Common myeloid progenitor, CD34-positive (primary cell): ENCODE measurements around the gene ADAM19.

Experiments
- CTCF ChIA-PET: fragments of 350-600 bp; sonication (Branson Sonifier 250); formaldehyde crosslinking; loops from one replicate; lab custom pipeline; 2021; ENCODE audit warnings: antibody characterized with exemption; lab: Charles Lee
- POLR2A ChIA-PET: fragments of 350-600 bp; sonication (Branson Sonifier 250); formaldehyde crosslinking; loops from one replicate; lab custom pipeline; 2021; ENCODE audit warnings: antibody characterized with exemption; lab: Charles Lee
- DNase-seq, 3 donors: peaks; one replicate each; pipeline versions ENCODE4 v3.0.0 to v3.0.0-alpha.2; 2013
- H3K27ac ChIP-seq, 2 experiments: 1 replicate in 1 of 2; 2 replicates in 1 of 2; pipeline ENCODE4 v1.7.0; 2013; ENCODE audit warnings: inconsistent platforms in 2 of 2, low read length in 2 of 2, mild to moderate bottlenecking in 2 of 2, low read depth in 1 of 2, moderate library complexity in 1 of 2; ENCODE audit not compliant: severe bottlenecking in 2 of 2, insufficient read depth in 1 of 2, poor library complexity in 1 of 2
- H3K27me3 ChIP-seq, 5 experiments: replicated peaks in 2 of 5; 1 replicate in 3 of 5; 2 replicates in 2 of 5; pipeline versions ENCODE4 v1.6.1 to v1.7.0; 2013; ENCODE audit warnings: low read length in 4 of 5, mild to moderate bottlenecking in 2 of 5, moderate library complexity in 2 of 5, inconsistent platforms in 1 of 5; ENCODE audit not compliant: insufficient read depth in 5 of 5, control insufficient read depth in 4 of 5
- H3K36me3 ChIP-seq, 4 experiments: 1 replicate in 2 of 4; 2 replicates in 2 of 4; pipeline versions ENCODE4 v1.6.1 to v1.7.0; 2013; ENCODE audit warnings: low read length in 3 of 4, control low read depth in 1 of 4, mild to moderate bottlenecking in 1 of 4; ENCODE audit not compliant: control insufficient read depth in 4 of 4, insufficient read depth in 4 of 4
- H3K4me1 ChIP-seq, 4 experiments: 1 replicate in 3 of 4; 2 replicates in 1 of 4; pipeline versions ENCODE4 v1.6.1 to v1.7.1; 2013; ENCODE audit warnings: low read length in 3 of 4, mild to moderate bottlenecking in 3 of 4, control low read depth in 1 of 4, inconsistent platforms in 1 of 4, moderate library complexity in 1 of 4; ENCODE audit not compliant: control insufficient read depth in 4 of 4, insufficient read depth in 4 of 4; ENCODE audit errors: control extremely low read depth in 1 of 4
- H3K4me3 ChIP-seq, 7 experiments: 1 replicate in 4 of 7; 2 replicates in 3 of 7; pipeline versions ENCODE4 v1.5.1 to v1.7.0; 2013; ENCODE audit warnings: mild to moderate bottlenecking in 7 of 7, low read length in 6 of 7, moderate library complexity in 6 of 7, inconsistent platforms in 2 of 7, low read depth in 2 of 7, control low read depth in 1 of 7; ENCODE audit not compliant: insufficient read depth in 4 of 7, control insufficient read depth in 1 of 7; ENCODE audit errors: extremely low read depth in 1 of 7
- H3K9me3 ChIP-seq, 5 experiments: 1 replicate in 4 of 5; 2 replicates in 1 of 5; pipeline versions ENCODE4 v1.6.1 to v1.7.1; 2013; ENCODE audit warnings: low read length in 4 of 5, mild to moderate bottlenecking in 2 of 5, inconsistent platforms in 1 of 5, low read depth in 1 of 5, moderate library complexity in 1 of 5; ENCODE audit not compliant: control insufficient read depth in 4 of 5, insufficient read depth in 2 of 5; ENCODE audit errors: control extremely low read depth in 1 of 5
- WGBS: methylation state at CpG from one replicate; pipeline ENCODE4 v1.1.5; 2013; ENCODE audit not compliant: insufficient coverage; 5-methylcytosine and 5-hydroxymethylcytosine counted together

ADAM19 gene

GRCh38 chr5:157502143-157502647 is 73.4 kb downstream of the ADAM19 start:
- Histone ChIP-seq H3K4me3 (no peak overlapping the region), H3K9me3 (no peaks in the 10 kb centered on the region), H3K27me3 (no peaks in the 10 kb centered on the region), H3K27ac (no peak overlapping the region), H3K4me1 (peaks cover 7 to 26% (median 14%) of the 10 kb centered on the region in 4 experiments), H3K36me3 (peaks cover 0 to 2% (median 0%) of the 10 kb centered on the region in 4 experiments)
- ChIA-PET CTCF (interaction anchor here (0.8 kb wide), 1 partner anchor 13 kb away, joined by 3 read pairs; no protein-coding TSS in a partner anchor), POLR2A (no interaction called here)
- peak; percentile 14 to 81 (median 73) for DNase-seq
- 6% methylated on average over 4 of the region's 8 CpGs for WGBS

GRCh38 chr5:157497875-157498611 is 77.5 kb downstream of the ADAM19 start:
- CTCF ChIA-PET: interaction anchor here (1.0 kb wide), 1 partner anchor 20 kb away, joined by 3 read pairs; no protein-coding TSS in a partner anchor
- no peaks in the 10 kb centered on the region for H3K9me3 ChIP-seq

DNA sequence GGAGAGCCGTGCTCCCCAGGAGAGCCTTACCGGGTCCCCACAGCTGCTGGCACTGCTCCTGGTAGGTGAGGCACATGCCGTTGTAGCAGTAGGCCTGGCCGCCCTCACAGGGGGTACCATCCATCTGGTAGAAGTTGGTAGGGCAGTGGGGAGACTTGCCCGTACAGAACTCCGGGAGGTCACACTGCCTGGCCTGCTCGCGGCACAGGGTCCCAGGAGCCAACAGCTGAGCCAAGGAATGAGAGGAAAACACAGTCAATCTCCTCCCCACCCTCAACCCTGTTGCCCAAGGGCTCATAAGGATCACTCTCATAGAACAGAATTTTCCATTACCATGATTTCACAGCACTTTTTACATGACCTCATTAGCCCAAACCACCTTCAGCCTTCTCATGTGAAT is 78.7 kb downstream of the ADAM19 start:
- ChIA-PET CTCF (no interaction called here), POLR2A (no interaction called here)
- Histone ChIP-seq H3K4me3 (no peak overlapping the region), H3K4me1 (peaks cover 5 to 9% (median 7%) of the 10 kb centered on the region in 4 experiments), H3K9me3 (no peaks in the 10 kb centered on the region), H3K27me3 (no peaks in the 10 kb centered on the region), H3K27ac (no peak overlapping the region), H3K36me3 (peaks cover 0 to 2% (median 0%) of the 10 kb centered on the region in 4 experiments)
- DNase-seq: no peak
- WGBS: 82% methylated on average over 2 of the region's 8 CpGs

More at GRCh38 chr5:157497875-157498611, 77.5 kb downstream of the ADAM19 start:
- H3K27me3 ChIP-seq: no peaks in the 10 kb centered on the region
- DNase-seq: no peak
- peaks cover 0 to 2% (median 0%) of the 10 kb centered on the region in 4 experiments for H3K36me3 ChIP-seq
- POLR2A ChIA-PET: no interaction called here
- peaks cover 7 to 21% (median 13%) of the 10 kb centered on the region in 4 experiments for H3K4me1 ChIP-seq
- H3K4me3 ChIP-seq: no peak overlapping the region
- no peak overlapping the region for H3K27ac ChIP-seq
- 93% methylated on average over 7 of the region's 10 CpGs for WGBS

DNA sequence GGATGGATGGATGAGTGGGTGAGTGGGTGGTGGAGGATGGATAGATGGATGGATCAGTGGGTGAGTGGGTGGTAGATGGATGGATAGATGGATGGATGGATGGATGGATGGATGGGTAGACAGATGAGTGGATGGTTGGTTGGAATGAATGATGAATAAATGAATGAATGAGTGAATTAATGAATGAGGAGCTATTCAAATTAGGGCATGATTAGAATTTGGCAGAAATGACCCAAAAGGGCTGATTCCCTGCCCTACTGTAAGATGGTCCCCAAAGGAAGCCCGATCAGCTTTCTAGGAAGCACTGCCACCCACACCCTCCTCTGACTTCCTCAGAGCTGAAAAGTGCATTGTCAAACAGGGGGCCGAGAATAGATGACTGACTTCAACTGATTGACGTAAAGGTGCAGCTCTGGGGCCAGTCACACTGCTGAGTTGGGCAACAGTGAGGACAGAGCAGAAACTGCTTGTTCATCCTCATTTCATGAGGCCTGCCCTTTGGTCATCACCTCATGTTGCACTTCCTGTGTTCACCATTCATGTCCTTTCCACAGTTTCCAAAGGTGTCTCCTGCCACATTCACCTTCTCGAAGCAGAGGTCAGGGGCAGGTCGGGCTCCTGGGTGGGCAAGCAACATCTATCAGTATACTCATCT is 81.3 kb downstream of the ADAM19 start:
- peak in 2 of 3 donors; percentile 15 to 16 for DNase-seq
- no peaks in the 10 kb centered on the region for H3K27me3 ChIP-seq
- ChIA-PET CTCF (interaction anchor here (0.6 kb wide), 1 partner anchor 344 kb away, joined by 3 read pairs; no protein-coding TSS in a partner anchor), POLR2A (no interaction called here)
- H3K4me1 ChIP-seq: no peaks in the 10 kb centered on the region
- H3K36me3 ChIP-seq: peaks cover 0 to 2% (median 0%) of the 10 kb centered on the region in 4 experiments
- WGBS: 94% methylated on average over 3 of the region's 5 CpGs
- H3K4me3 ChIP-seq: no peak overlapping the region
- no peaks in the 10 kb centered on the region for H3K9me3 ChIP-seq
- no peak overlapping the region for H3K27ac ChIP-seq

GRCh38 chr5:157492886-157493285 is 82.7 kb downstream of the ADAM19 start:
- no peak for DNase-seq
- H3K36me3 ChIP-seq: no peaks in the 10 kb centered on the region
- H3K4me1 ChIP-seq: no peaks in the 10 kb centered on the region
- POLR2A ChIA-PET: no interaction called here
- no peaks in the 10 kb centered on the region for H3K9me3 ChIP-seq
- CTCF ChIA-PET: interaction anchor here (1.0 to 1.4 kb wide), 2 partner anchors 8 to 14 kb away, joined by 3 read pairs; no protein-coding TSS in a partner anchor
- H3K27me3 ChIP-seq: no peaks in the 10 kb centered on the region
- 95% methylated on average over 9 of the region's 9 CpGs for WGBS
- no peak overlapping the region for H3K27ac ChIP-seq
- no peak overlapping the region for H3K4me3 ChIP-seq

DNA sequence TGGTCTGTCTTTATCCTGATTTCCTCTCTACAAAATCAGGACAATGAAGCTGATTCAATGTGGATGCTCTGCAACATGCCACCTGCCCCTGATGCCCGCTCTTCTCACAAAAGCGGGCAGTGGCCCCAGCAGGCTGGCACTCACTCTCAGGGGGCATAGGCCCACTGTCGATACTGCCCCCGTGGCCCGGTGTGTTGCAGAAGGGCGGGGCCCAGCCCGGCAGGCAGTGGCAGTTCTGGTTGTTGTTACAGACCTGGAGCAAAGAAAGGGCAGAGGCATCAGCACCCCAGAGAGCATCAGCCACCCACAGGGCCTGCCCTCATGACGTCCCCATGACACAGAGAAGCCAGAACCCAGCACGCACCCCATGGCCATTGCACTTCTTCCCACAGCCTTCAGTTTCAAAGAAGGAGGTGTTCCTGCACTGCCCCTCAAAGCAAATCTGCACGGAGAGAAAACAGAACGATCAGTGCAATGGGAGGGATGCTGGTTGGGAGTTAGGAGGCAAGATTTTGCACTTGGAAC is 84.0 kb downstream of the ADAM19 start:
- POLR2A ChIA-PET: no interaction called here
- H3K4me3 ChIP-seq: no peak overlapping the region
- H3K27ac ChIP-seq: no peak overlapping the region
- 95% methylated on average over 11 of the region's 11 CpGs for WGBS
- H3K9me3 ChIP-seq: no peaks in the 10 kb centered on the region
- H3K36me3 ChIP-seq: no peaks in the 10 kb centered on the region
- CTCF ChIA-PET: no interaction called here
- no peak for DNase-seq
- no peaks in the 10 kb centered on the region for H3K27me3 ChIP-seq
- no peaks in the 10 kb centered on the region for H3K4me1 ChIP-seq
